HG03039 (cell line): ENCODE results near the gene KIF16B.
"Not testable (repeated sequence)": the region's sequence is repeated elsewhere in the genome, so short reads cannot be mapped to it uniquely, and the experiment has no call there.

Source experiments
- ATAC-seq: cut with Tn5 transposase; IDR thresholded peaks from one replicate; pipeline ENCODE4 v1.9.1; 2021; ENCODE audit warnings: mild to moderate bottlenecking, moderate library complexity; ENCODE audit not compliant: unreplicated experiment

The KIF16B gene

GRCh38 chr20:16440686-16441085, 132.6 kb downstream of the KIF16B start:
- no peak for ATAC-seq

- ATAC-seq = not testable (repeated sequence)
These were observed 133.7 kb downstream of the KIF16B start for GRCh38 chr20:16439540-16439939.

- no peak for ATAC-seq
These were observed 135.1 kb downstream of the KIF16B start for GRCh38 chr20:16438100-16438499.

GRCh38 chr20:16437387-16437996, 135.8 kb downstream of the KIF16B start:
- ATAC-seq = no peak

- ATAC-seq = peak; percentile 67
These were observed 139.1 kb downstream of the KIF16B start for GRCh38 chr20:16434062-16434664.

- no peak for ATAC-seq
These were observed 140.0 kb downstream of the KIF16B start for GRCh38 chr20:16433293-16433580.

- ATAC-seq = no peak
These were observed 140.6 kb downstream of the KIF16B start for GRCh38 chr20:16432466-16433292.

- ATAC-seq = no peak
These were observed 145.1 kb downstream of the KIF16B start for GRCh38 chr20:16428112-16428511.

- ATAC-seq = no peak
These were observed 145.7 kb downstream of the KIF16B start for GRCh38 chr20:16427571-16427970.

GRCh38 chr20:16424780-16425179, 148.5 kb downstream of the KIF16B start:
- ATAC-seq = no peak

GRCh38 chr20:16423311-16424212, 149.7 kb downstream of the KIF16B start:
- no peak for ATAC-seq

- no peak for ATAC-seq
These were observed 154.0 kb downstream of the KIF16B start for GRCh38 chr20:16419138-16419715.

- ATAC-seq = no peak
These were observed 154.6 kb downstream of the KIF16B start for GRCh38 chr20:16418616-16419015.

GRCh38 chr20:16417001-16417400, 156.2 kb downstream of the KIF16B start:
- no peak for ATAC-seq

GRCh38 chr20:16415071-16416053, 157.9 kb downstream of the KIF16B start:
- no peak for ATAC-seq

GRCh38 chr20:16412906-16413305, 160.3 kb downstream of the KIF16B start:
- ATAC-seq = no peak

- ATAC-seq = no peak
These were observed 161.9 kb downstream of the KIF16B start for GRCh38 chr20:16411361-16411760.

- no peak for ATAC-seq
These were observed 162.6 kb downstream of the KIF16B start for GRCh38 chr20:16410626-16411025.

GRCh38 chr20:16408981-16409380, 164.3 kb downstream of the KIF16B start:
- no peak for ATAC-seq
